Suppressor macrophage treated with lipopolysaccharide for 1 hour (primary cell): ENCODE results near the gene U2AF1L4.

Experiments
- DNase-seq, 3 donors: peaks; one replicate each; pipeline ENCODE4 v3.0.0-alpha.2; 2020 to 2022

U2AF1L4 gene

DNA sequence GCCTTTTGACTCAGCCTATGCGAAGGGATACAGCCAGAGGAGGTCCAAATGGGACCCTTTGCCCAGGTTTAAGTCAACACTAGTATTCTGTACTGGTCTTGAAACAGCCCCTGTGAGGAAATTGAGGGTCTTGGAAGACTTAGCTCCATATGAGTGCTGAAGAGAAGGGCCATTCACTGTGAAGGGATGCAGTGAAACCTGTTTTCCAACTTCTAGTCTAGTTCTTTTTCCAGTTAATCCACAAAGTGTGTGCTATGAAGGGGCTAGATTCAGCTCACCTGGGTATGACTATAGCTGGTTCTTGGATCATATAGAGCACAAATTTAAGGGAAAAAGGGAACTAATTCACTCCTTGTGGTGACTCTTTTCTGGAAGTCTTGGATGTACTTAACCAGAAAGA is 36.8 kb downstream of the U2AF1L4 start:
- DNase-seq = no peak

DNA sequence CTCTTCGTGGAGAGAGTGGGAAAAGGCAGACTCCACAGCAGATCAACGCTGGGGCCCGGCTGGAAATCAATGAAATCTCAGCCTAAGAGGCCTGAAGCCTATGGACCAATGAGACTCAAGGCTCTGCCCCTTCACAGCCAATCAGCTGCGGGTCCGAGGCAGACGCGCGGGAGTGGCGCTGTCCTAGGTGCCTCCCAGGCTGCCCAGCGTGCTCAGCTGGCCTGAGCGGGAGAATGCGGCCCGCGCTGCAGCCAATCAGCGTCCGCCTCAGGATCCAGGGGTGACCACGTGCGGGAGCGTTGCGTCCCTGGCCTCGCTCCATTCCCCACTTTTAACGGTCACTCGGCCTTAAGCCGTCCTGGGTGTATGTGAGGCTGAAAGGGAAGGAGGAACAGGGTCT is 41.0 kb downstream of the U2AF1L4 start, which contains the start of gene ZBTB32:
Gene ZBTB32, plus strand, starts transcription at position 341 of the 400 bp plus-strand sequence. CDS start 10,069 bp downstream, outside the sequence.
- DNase-seq = peak; percentile 42 to 60 (median 52)

DNA sequence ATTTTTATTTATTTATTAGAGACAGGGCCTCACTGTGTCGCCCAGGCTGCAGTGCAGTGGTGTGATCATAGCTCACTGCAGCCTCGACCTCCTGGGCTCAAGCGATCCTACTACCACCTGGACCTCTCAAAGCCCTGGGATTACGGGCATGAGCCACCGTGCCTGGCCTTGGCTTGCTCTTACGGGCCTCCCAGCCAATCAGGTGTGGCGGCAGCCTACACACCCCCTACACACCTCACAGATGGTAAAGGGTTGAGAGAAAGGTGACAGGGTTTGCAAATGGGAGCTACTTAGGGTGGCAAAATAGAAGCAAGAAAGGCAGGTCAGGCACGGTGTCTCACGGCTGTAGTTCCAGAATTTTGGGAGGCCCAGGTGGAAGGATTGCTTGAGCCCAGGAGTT is 41.9 kb downstream of the U2AF1L4 start:
- DNase-seq = no peak

DNA sequence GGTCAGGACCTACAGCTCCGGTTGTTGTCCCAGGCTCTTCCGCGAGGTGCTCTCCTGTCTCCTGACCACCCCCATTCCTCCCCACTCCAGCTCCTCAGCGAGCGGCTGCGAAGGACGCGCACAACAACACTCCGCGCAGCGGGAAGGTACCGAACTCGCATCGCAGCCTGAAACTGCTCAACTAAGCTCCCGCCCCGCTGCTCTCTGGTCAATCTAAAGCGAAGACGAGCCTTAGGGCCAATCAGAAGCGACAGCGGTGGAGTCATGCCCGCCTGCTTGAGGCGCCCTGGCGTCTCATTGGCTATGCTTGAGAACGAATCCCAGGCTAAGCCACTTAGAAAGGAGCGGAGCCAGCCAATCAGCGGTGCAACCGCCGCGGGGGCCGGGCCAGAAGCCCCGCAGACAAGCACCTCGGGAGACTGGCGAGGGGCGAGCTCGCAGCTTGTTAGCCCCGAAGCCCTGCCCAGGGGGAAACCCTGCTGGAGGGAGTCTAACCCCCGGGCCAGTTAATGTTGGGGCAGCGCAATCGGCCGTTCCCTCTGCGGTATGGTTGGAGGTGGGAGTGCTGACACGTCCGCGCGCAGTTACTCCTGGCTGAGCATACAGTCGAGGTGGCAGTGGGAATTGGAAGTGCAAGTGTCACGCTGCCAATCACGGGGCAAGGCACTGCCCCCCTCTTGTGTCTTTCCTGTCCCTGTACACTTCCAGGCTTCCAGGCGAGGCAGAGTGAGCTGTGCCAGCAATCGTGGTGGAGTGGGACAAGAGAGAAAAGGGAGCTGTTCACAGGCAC is 42.8 kb downstream of the U2AF1L4 start:
- peak; percentile 96 to 98 (median 98) for DNase-seq

DNA sequence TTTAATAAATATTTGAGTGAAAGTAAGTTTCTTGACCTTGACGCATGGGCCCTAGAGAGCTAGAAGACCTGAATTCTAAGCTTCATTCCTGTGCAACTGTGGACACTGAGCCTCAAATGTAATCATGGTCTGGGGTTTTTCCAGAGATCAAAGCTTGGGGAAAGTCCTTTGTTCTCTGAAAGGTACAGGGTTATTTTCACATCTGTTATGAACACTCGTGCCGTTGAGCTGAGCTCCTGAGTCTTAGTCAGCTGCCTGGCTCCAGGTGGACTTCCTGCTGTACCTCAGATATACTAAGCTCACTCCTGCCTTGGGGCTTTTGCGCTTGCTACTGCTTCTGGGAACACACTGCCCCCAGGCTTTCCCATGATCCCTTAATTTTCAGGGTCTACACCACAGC is 48.4 kb downstream of the U2AF1L4 start:
- no peak for DNase-seq

DNA sequence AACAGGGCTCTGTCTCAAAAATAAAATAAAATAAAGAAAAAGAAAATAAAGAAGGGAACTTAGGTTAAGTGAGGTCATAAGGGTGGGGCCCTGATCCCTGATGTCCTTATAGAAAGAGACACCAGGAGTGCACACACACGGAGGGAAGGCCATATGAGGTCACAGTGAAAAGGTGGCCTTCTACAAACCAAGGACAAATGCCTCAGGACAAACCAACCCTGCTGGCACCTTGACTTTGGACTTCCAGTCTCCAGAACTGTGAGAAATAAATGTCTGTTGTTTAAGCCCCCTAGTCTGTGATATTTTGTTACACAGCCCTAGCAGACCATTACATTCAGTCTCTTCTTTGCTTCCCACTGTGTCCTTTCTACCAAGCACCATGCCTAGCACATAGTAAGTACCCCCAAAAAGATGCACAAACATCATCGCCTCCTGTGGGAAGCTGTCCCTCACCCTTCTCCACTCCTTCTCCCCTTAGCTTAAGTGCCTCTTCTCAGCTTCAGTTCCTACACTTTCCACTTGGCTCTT is 49.3 kb downstream of the U2AF1L4 start:
- DNase-seq = no peak

DNA sequence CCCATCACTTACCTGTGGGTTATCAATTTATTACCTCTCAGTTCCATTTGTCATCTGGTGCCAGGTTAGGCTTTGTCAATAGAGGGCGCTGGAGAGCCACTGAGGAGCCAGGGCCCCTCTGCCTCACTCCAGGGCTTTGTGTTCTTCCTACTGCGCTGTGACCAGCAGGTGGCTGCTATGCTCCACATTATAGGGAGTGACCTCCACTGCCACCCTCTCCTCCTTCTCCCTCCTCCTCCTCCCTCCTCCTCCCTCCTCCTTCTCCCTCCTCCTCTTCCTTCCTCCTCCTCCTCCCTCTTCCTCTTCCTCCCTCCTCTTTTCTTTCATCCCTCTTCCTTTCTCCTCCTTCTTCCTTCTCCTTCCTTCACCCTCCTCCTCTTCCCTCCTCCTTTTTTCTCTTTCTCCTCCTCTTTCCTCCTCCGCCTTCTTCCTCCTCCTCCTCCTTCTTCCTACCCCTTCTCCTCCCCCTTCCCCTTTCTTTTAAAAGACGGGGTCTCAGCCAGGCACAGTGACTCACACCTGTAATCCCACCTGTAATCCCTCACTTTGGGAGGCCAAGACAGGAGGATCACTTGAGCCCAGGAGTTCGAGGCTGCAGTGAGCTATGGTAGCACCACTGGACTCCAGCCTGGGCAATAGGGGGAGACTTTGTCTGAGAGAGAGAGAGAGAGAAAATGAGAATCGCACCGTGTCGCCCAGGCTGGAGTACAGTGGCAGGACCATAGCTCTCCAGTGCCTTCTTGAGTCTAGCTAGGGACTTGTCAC is 51.2 kb downstream of the U2AF1L4 start:
- DNase-seq = peak; percentile 90 to 93 (median 92)

DNA sequence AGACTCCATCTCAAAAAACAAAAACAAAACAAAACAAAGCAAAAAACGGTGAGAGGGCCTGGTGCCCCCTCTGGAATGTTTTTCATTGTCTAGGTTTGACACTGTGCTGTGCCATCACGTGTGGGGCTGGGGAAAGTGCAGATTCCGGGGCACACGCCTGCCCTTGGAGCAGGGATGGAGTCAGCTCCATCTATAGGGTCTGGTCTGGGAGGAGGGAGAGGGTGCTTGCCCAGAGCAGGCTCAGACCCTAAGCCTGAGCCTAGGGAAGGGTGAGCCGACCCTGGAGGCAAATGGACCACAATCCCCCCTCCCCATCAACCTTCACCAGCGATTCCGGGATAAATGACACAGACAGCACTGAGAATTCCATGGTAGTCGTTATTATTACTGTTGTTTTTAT is 51.8 kb downstream of the U2AF1L4 start:
- DNase-seq = no peak
